Measurements from ENCODE around the gene SLC30A1. TPM values are rescaled to one million over a fixed set of nuclear protein-coding genes. Genes with fewer than 3 reads are reported as not detected.

SLC30A1 gene
- total and polyA plus RNA-seq, 2 experiments from 2014 or later = 6.8 to 10.8 TPM

- Histone ChIP-seq H3K27ac (no peak overlapping the region), H3K36me3 (no peaks in the 10 kb centered on the region), H3K27me3 (no peaks in the 10 kb centered on the region), H3K4me1 (ENCODE audit: low read depth) (no peaks in the 10 kb centered on the region), H3K9me3 (ENCODE audit: low read depth) (no peaks in the 10 kb centered on the region), H3K4me3 (no peak overlapping the region)
- no peak for DNase-seq (ENCODE audit: low read depth in 1 of 2, low spot score in 1 of 2)
- TF ChIP-seq CTCF (IDR thresholded peaks at IDR 0.05; ENCODE audit: low read depth, low read length) = no peak
Observed at GRCh38 chr1:211598514-211598913, 19.6 kb upstream of the SLC30A1 start.

GRCh38 chr1:211596418-211597181 is 17.6 kb upstream of the SLC30A1 start:
- Histone ChIP-seq H3K9me3 (ENCODE audit: low read depth) (no peaks in the 10 kb centered on the region), H3K4me3 (no peak overlapping the region), H3K27me3 (no peaks in the 10 kb centered on the region), H3K36me3 (no peaks in the 10 kb centered on the region), H3K4me1 (ENCODE audit: low read depth) (no peaks in the 10 kb centered on the region), H3K27ac (no peak overlapping the region)
- DNase-seq (ENCODE audit: low read depth in 1 of 2, low spot score in 1 of 2) = no peak
- no peak for TF ChIP-seq CTCF (IDR thresholded peaks at IDR 0.05; ENCODE audit: low read depth, low read length)

GRCh38 chr1:211595419-211595818 is 16.5 kb upstream of the SLC30A1 start:
- DNase-seq (ENCODE audit: low read depth in 1 of 2, low spot score in 1 of 2) = no peak
- Histone ChIP-seq H3K27ac (no peak overlapping the region), H3K9me3 (ENCODE audit: low read depth) (no peaks in the 10 kb centered on the region), H3K4me3 (no peak overlapping the region), H3K27me3 (no peaks in the 10 kb centered on the region), H3K4me1 (ENCODE audit: low read depth) (no peaks in the 10 kb centered on the region), H3K36me3 (no peaks in the 10 kb centered on the region)
- TF ChIP-seq CTCF (IDR thresholded peaks at IDR 0.05; ENCODE audit: low read depth, low read length) = no peak

- no peaks in the 10 kb centered on the region for H3K27me3 ChIP-seq
- no peak overlapping the region for H3K4me3 ChIP-seq
- H3K9me3 ChIP-seq (ENCODE audit: low read depth) = no peaks in the 10 kb centered on the region
- no peaks in the 10 kb centered on the region for H3K36me3 ChIP-seq
- TF ChIP-seq CTCF (IDR thresholded peaks at IDR 0.05; ENCODE audit: low read depth, low read length) = no peak
- DNase-seq (ENCODE audit: low read depth in 1 of 2, low spot score in 1 of 2) = peak in 1 of 2 donors; percentile 87
- H3K27ac ChIP-seq = no peak overlapping the region
- no peaks in the 10 kb centered on the region for H3K4me1 ChIP-seq (ENCODE audit: low read depth)
Observed at GRCh38 chr1:211591980-211592493, 13.1 kb upstream of the SLC30A1 start.

GRCh38 chr1:211589782-211590721 is 11.1 kb upstream of the SLC30A1 start:
- no peaks in the 10 kb centered on the region for H3K4me1 ChIP-seq (ENCODE audit: low read depth)
- no peak overlapping the region for H3K4me3 ChIP-seq
- no peak for TF ChIP-seq CTCF (IDR thresholded peaks at IDR 0.05; ENCODE audit: low read depth, low read length)
- H3K27ac ChIP-seq = no peak overlapping the region
- DNase-seq (ENCODE audit: low read depth in 1 of 2, low spot score in 1 of 2) = peak in 1 of 2 donors; percentile 94
- no peaks in the 10 kb centered on the region for H3K9me3 ChIP-seq (ENCODE audit: low read depth)
- H3K36me3 ChIP-seq = no peaks in the 10 kb centered on the region
- no peaks in the 10 kb centered on the region for H3K27me3 ChIP-seq

Data from cardiac muscle cell (in vitro differentiated cells and primary cell).